GM12878 (cell line): Measurements from ENCODE around the gene KRIT1. TPM values are rescaled to one million over a fixed set of nuclear protein-coding genes. Genes with fewer than 3 reads are reported as not detected.

Experiments
- ATAC-seq: fragments of 200-7000 bp; cut with Tn5 transposase; 3 replicates; pipeline ENCODE4 v1.9.1; 2020; ENCODE audit warnings: mild to moderate bottlenecking, moderate library complexity
- BruUV-seq: library from RNA; stranded (reverse); fragments of 400-500 nt; replicated peaks from 2 replicates; lab custom pipeline; 2021; lab: Mats Ljungman, UMichigan
- CTCF ChIA-PET: fragments of 300-600 bp; sonication (Branson Sonifier 250); formaldehyde crosslinking; extraction: SDS; loops from one replicate; lab custom pipeline; 2021; ENCODE audit warnings: inconsistent platforms; lab: Yijun Ruan, JAX
- POLR2A ChIA-PET: fragments of 350-600 bp; formaldehyde crosslinking; extraction: SDS; loops from one replicate; lab custom pipeline; 2021; ENCODE audit warnings: inconsistent platforms; lab: Charles Lee
- RAD21 ChIA-PET: fragments of 300-600 bp; sonication (Branson Sonifier 250); formaldehyde crosslinking; loops from one replicate; lab custom pipeline; 2023; ENCODE audit warnings: antibody characterized with exemption; ENCODE audit not compliant: unreplicated experiment; lab: Charles Lee
- SMC1A ChIA-PET: fragments of 300-600 bp; sonication (Branson Sonifier 250); formaldehyde crosslinking; loops from one replicate; lab custom pipeline; 2023; ENCODE audit not compliant: unreplicated experiment, uncharacterized antibody; lab: Charles Lee
- DNase-seq: peaks from one replicate; pipeline ENCODE4 v3.0.0-alpha.2; 2011; ENCODE audit warnings: low read depth, low spot score
- FAIRE-seq: peaks from 3 replicates; lab custom pipeline; 2011; peaks lifted over from hg19 to GRCh38; lab: Jason Lieb, UNC
- H2AFZ ChIP-seq: 2 replicates; pipeline ENCODE4 v1.6.0; 2011; ENCODE audit warnings: low read depth, low read length, control low read depth; ENCODE audit not compliant: control insufficient read depth
- H3K27ac ChIP-seq: 2 replicates; pipeline ENCODE4 v1.5.1; 2011; ENCODE audit warnings: control low read depth; ENCODE audit not compliant: control insufficient read depth, insufficient read depth
- H3K27me3 ChIP-seq, 2 experiments: replicated peaks in 1 of 2; 2 replicates each; pipeline versions ENCODE4 v1.6.0 to v1.6.1; 2011; ENCODE audit warnings: low read length in 1 of 2; ENCODE audit not compliant: control insufficient read depth in 2 of 2, insufficient read depth in 2 of 2
- H3K36me3 ChIP-seq, 2 experiments: 2 replicates each; pipeline ENCODE4 v1.5.1; 2011; ENCODE audit warnings: low read length in 1 of 2; ENCODE audit not compliant: control insufficient read depth in 2 of 2, insufficient read depth in 2 of 2
- H3K4me1 ChIP-seq: 2 replicates; pipeline ENCODE4 v1.6.1; 2011; ENCODE audit warnings: mild to moderate bottlenecking, low read length, moderate library complexity, mixed read lengths; ENCODE audit not compliant: control insufficient read depth, insufficient read depth
- H3K4me2 ChIP-seq: 2 replicates; pipeline ENCODE4 v1.6.0; 2011; ENCODE audit warnings: control low read depth; ENCODE audit not compliant: control insufficient read depth, insufficient read depth
- H3K4me3 ChIP-seq: fragments of 200-600 bp; sonication (generic); 2 replicates; pipeline ENCODE4 v1.5.1; 2016
- H3K79me2 ChIP-seq: 2 replicates; pipeline ENCODE4 v1.6.0; 2011; ENCODE audit warnings: low read length; ENCODE audit not compliant: control insufficient read depth, insufficient read depth
- H3K9ac ChIP-seq: 2 replicates; pipeline ENCODE4 v1.8.0; 2011; ENCODE audit warnings: low read length, control low read depth, mixed read lengths; ENCODE audit not compliant: control insufficient read depth, insufficient read depth
- H3K9me3 ChIP-seq: replicated peaks from 3 replicates; pipeline ENCODE4 v1.5.1; 2011; ENCODE audit warnings: mild to moderate bottlenecking, low read length; ENCODE audit not compliant: control insufficient read depth, insufficient read depth
- H4K20me1 ChIP-seq: 2 replicates; pipeline ENCODE4 v1.6.0; 2011; ENCODE audit not compliant: control insufficient read depth, insufficient read depth
- CBX3 ChIP-seq: fragments of 200-600 bp; sonication (generic); IDR thresholded peaks from 2 replicates; pipeline ENCODE4 v1.6.1; 2016; ENCODE audit warnings: low read depth, borderline replicate concordance
- CHD4 ChIP-seq: fragments of 200-600 bp; sonication (generic); IDR thresholded peaks from 2 replicates; pipeline ENCODE4 v1.6.1; 2016; ENCODE audit warnings: mild to moderate bottlenecking
- CTCF ChIP-seq, 3 experiments: IDR thresholded peaks in 2 of 3; conservative IDR thresholded peaks in 1 of 3; 2 replicates each; pipeline ENCODE4 v1.5.1; 2011; ENCODE audit warnings: low read depth in 3 of 3, low read length in 3 of 3, mild to moderate bottlenecking in 3 of 3, control low read depth in 2 of 3, moderate library complexity in 2 of 3, inconsistent platforms in 1 of 3, mixed read lengths in 1 of 3; ENCODE audit not compliant: control insufficient read depth in 2 of 3, insufficient read depth in 1 of 3; ENCODE audit errors: extremely low read depth in 1 of 3
- FOS ChIP-seq: IDR thresholded peaks from 3 replicates; pipeline ENCODE4 v1.6.1; 2011; ENCODE audit warnings: borderline replicate concordance; ENCODE audit not compliant: insufficient read length; ENCODE audit errors: extremely low read depth
- HDAC2 ChIP-seq: fragments of 200-600 bp; sonication (generic); IDR thresholded peaks from 2 replicates; pipeline ENCODE4 v1.6.1; 2017
- HDGF ChIP-seq: fragments of 450-650 bp; IDR thresholded peaks from 2 replicates; pipeline ENCODE4 v1.6.1; 2016; ENCODE audit warnings: antibody characterized with exemption
- NR2F1 ChIP-seq: fragments of 450-650 bp; conservative IDR thresholded peaks from 2 replicates; pipeline ENCODE4 v1.6.1; 2017; ENCODE audit warnings: mild to moderate bottlenecking
- POLR2A ChIP-seq: IDR thresholded peaks from 2 replicates; pipeline ENCODE4 v1.6.1; 2011; ENCODE audit warnings: low read depth, mild to moderate bottlenecking, low read length
- POU2F2 ChIP-seq: IDR thresholded peaks from 3 replicates; pipeline ENCODE4 v1.6.1; 2011; ENCODE audit warnings: low read depth, mild to moderate bottlenecking, low read length, borderline replicate concordance
- REST ChIP-seq: IDR thresholded peaks from 2 replicates; pipeline ENCODE4 v1.6.1; 2012; ENCODE audit warnings: mild to moderate bottlenecking, low read depth, low read length
- RUNX3 ChIP-seq: IDR thresholded peaks from 2 replicates; pipeline ENCODE4 v1.6.1; 2012; ENCODE audit warnings: low read length, inconsistent platforms
- SMAD1 ChIP-seq: fragments of 450-650 bp; IDR thresholded peaks from 2 replicates; pipeline ENCODE4 v1.6.1; 2018; ENCODE audit warnings: mild to moderate bottlenecking, low read depth; ENCODE audit not compliant: partially characterized antibody
- TCF7 ChIP-seq: IDR thresholded peaks from 2 replicates; pipeline ENCODE4 v1.6.1; 2014; ENCODE audit warnings: antibody characterized with exemption, borderline replicate concordance
- ZBED1 ChIP-seq: IDR thresholded peaks from 2 replicates; pipeline ENCODE4 v1.6.1; 2016; ENCODE audit warnings: borderline replicate concordance
- ZNF622 ChIP-seq: fragments of 450-650 bp; IDR thresholded peaks from 2 replicates; pipeline ENCODE4 v1.6.1; 2017; ENCODE audit warnings: mild to moderate bottlenecking, inconsistent platforms
- ZZZ3 ChIP-seq: IDR thresholded peaks from 2 replicates; pipeline ENCODE4 v1.6.1; 2011; ENCODE audit warnings: low read depth; ENCODE audit not compliant: control insufficient read depth, insufficient read length
- WGBS: methylation state at CpG from one replicate; pipeline ENCODE4 v1.1.6; 2016; ENCODE audit warnings: low lambda C conversion rate; ENCODE audit not compliant: insufficient replicate concordance, insufficient coverage; ENCODE audit errors: missing lambda C conversion rate; 5-methylcytosine and 5-hydroxymethylcytosine counted together
- in situ Hi-C: fragments of 300-500 bp; cut with MboI; formaldehyde crosslinking; loops from 9 replicates; pipeline ENCODE4 v1.14.3; 2018; ENCODE audit warnings: mixed read lengths
- intact Hi-C: fragments of 100-400 bp; cut with micrococcal nuclease; formaldehyde crosslinking; loops from one replicate; pipeline ENCODE4 v1.14.2; 2022; ENCODE audit not compliant: unreplicated experiment
- polyA plus RNA-seq, 11 experiments: library from polyadenylated mRNA; depleted of rRNA in 4 of 11; unstranded in 6 of 11; stranded (reverse) in 5 of 11; fragments of >200 nt; fragmentation: Nextera tagmentation in 4 of 11; fragmentation: Illumina TruSeq in 1 of 11; extraction: Ambion mirVana in 4 of 11; extraction: Trizol in 1 of 11; gene quantifications; 1 replicate in 1 of 11; 2 replicates in 10 of 11; pipeline versions ENCODE4 v1.2.1 to v1.2.3, GENCODE V29; 2011 to 2016; ENCODE audit warnings: inconsistent platforms in 2 of 11, missing spikeins in 2 of 11, low read depth in 1 of 11
- total RNA-seq, 4 experiments: library from RNA; depleted of rRNA in 3 of 4; stranded (reverse); fragments of >200 nt in 3 of 4; fragmentation: Illumina TruSeq in 1 of 4; extraction: Trizol in 1 of 4; gene quantifications; 2 replicates each; pipeline versions ENCODE4 v1.2.1 to v1.2.3, GENCODE V29; 2013 to 2021
- TF ChIP-seq, protein P1 (sequence below): IDR thresholded peaks from 2 replicates; pipeline ENCODE4 v1.6.1; 2012; ENCODE audit warnings: low read length, inconsistent platforms

KRIT1 gene
- total and polyA plus RNA-seq, 10 of the 15 experiments (the other 5 are each of a cell fraction or from before 2014, with no cell fraction given), result 12.0 to 60.1 (median 27.0) TPM

DNA sequence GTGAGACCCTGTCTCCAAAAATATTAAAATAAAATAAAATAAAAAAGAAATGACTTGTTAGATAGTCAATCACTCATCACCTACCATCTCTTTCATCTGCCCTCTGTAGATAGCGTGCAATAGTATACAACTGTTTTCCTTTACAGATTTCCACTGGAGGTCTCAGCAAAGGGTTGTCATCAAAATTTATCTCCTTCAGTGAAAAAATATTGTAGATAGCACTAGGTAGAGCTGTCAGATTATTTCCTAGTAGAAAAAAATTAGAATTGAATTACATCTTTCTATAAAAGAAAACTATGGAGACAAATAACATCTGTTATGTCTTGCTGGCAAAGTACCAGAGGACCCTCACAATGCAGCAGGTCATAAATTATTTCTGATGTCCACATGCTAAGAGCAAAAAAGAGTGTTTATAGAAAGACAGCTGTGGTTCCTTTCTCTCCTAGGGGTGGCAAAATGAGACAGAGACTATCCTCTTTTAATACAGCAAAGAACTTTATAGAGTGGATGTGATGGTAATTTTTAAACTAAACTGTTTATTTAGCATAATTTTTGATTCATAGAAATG, 95.2 kb downstream of the KRIT1 start (continued):
- no peak for TF ChIP-seq REST
- TF ChIP-seq HDGF, result no peak
- TF ChIP-seq ZBED1, result no peak
- TF ChIP-seq POU2F2, result no peak
- TF ChIP-seq SMAD1, result no peak
- TF ChIP-seq HDAC2, result no peak
- no peak for TF ChIP-seq ZZZ3
- no peak for TF ChIP-seq POLR2A
- no peak for TF ChIP-seq CHD4

GRCh38 chr7:92149736-92150239, 95.9 kb downstream of the KRIT1 start:
- CTCF ChIA-PET, result interaction anchor here (1.0 kb wide), 1 partner anchor 297 kb away, joined by 3 read pairs; the partner anchor contains the start of gene GATAD1
- FAIRE-seq (no peak), ATAC-seq (no peak), DNase-seq (no peak)
- intact Hi-C loops, result no loop called here
- in situ Hi-C loops, result no loop called here
- 51% methylated on average over 5 of the region's 5 CpGs for WGBS
- RAD21 ChIA-PET, result no interaction called here
- no peak overlapping the region for H3K27ac ChIP-seq
- no peak overlapping the region for H3K9ac ChIP-seq
- H3K4me2 ChIP-seq, result no peak overlapping the region
- SMC1A ChIA-PET, result no interaction called here
- H3K4me3 ChIP-seq, result no peak overlapping the region
- TF ChIP-seq RUNX3 (no peak), SMAD1 (no peak), HDAC2 (no peak), CHD4 (no peak), FOS (no peak), NR2F1 (no peak), CTCF (IDR thresholded peaks at IDR 0.05 in 2 of 3, conservative IDR thresholded peaks at IDR 0.05 in 1 of 3; ENCODE audit: control insufficient read depth in 2 of 3, extremely low read depth in 1 of 3, insufficient read depth in 1 of 3, low read depth in 3 of 3, low read length in 3 of 3) (no peak), CBX3 (no peak), ZNF622 (no peak), TCF7 (no peak)
- TF ChIP-seq, protein P1, sequence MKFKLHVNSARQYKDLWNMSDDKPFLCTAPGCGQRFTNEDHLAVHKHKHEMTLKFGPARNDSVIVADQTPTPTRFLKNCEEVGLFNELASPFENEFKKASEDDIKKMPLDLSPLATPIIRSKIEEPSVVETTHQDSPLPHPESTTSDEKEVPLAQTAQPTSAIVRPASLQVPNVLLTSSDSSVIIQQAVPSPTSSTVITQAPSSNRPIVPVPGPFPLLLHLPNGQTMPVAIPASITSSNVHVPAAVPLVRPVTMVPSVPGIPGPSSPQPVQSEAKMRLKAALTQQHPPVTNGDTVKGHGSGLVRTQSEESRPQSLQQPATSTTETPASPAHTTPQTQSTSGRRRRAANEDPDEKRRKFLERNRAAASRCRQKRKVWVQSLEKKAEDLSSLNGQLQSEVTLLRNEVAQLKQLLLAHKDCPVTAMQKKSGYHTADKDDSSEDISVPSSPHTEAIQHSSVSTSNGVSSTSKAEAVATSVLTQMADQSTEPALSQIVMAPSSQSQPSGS, result no peak
- H3K9me3 ChIP-seq, result no peaks in the 10 kb centered on the region
- H3K36me3 ChIP-seq, result no peaks in the 10 kb centered on the region
- POLR2A ChIA-PET, result no interaction called here
- H4K20me1 ChIP-seq, result no peaks in the 10 kb centered on the region
- H2AFZ ChIP-seq, result no peak overlapping the region
- H3K79me2 ChIP-seq, result no peaks in the 10 kb centered on the region
- H3K27me3 ChIP-seq, result no peaks in the 10 kb centered on the region
- H3K4me1 ChIP-seq, result no peaks in the 10 kb centered on the region
- no TSS peak for BruUV-seq
